Pancreas (tissue), 10 donors: Measurements from ENCODE around the gene KSR1. TPM values are rescaled to one million over a fixed set of nuclear protein-coding genes. Genes with fewer than 3 reads are reported as not detected.
"Not testable (repeated sequence)": the region's sequence is repeated elsewhere in the genome, so short reads cannot be mapped to it uniquely, and the experiment has no call there.

Source experiments
- ATAC-seq, 4 donors: fragments of 200-7000 bp; cut with Tn5 transposase; one replicate each; pipeline versions ENCODE4 v1.8.0 to v1.9.1; 2020; ENCODE audit warnings: mild to moderate bottlenecking in 4 of 4, moderate library complexity in 4 of 4
- DNase-seq, 6 donors: peaks; one replicate each; pipeline ENCODE4 v3.0.0-alpha.2; 2020
- FAIRE-seq: peaks from 2 replicates; lab custom pipeline; 2012; peaks lifted over from hg19 to GRCh38; lab: Jason Lieb, UNC
- H3K27ac ChIP-seq, 4 donors: fragments of 200-600 bp; sonication (generic); 1 replicate in 3 of 4; 2 replicates in 1 of 4; pipeline versions ENCODE4 v1.5.0 to v1.8.0; 2020
- H3K27me3 ChIP-seq, 4 donors: fragments of 200-600 bp; one replicate each; pipeline ENCODE4 v1.8.0; 2021
- H3K36me3 ChIP-seq, 3 donors: fragments of 200-600 bp; sonication (generic) in 1 of 3; one replicate each; pipeline versions ENCODE4 v1.5.0 to v1.8.0; 2020 to 2021
- H3K4me1 ChIP-seq, 3 donors: fragments of 200-600 bp; one replicate each; pipeline ENCODE4 v1.8.0; 2021
- H3K4me3 ChIP-seq, 4 donors: fragments of 200-600 bp; sonication (generic) in 2 of 4; one replicate each; pipeline versions ENCODE4 v1.5.0 to v1.8.0; 2020 to 2021
- H3K9me3 ChIP-seq, 4 donors: fragments of 200-600 bp; one replicate each; pipeline ENCODE4 v1.8.0; 2021
- WGBS, 2 donors: extraction: QIAGEN DNeasy Blood & Tissue Kit; methylation state at CpG; one replicate each; pipeline ENCODE4 v1.1.7; 2013; 5-methylcytosine and 5-hydroxymethylcytosine counted together
- intact Hi-C, 3 donors: fragments of 100-400 bp; cut with DNase I; formaldehyde crosslinking; loops; one replicate each; pipeline versions ENCODE4 v1.11.1 to v1.14.2; 2022
- polyA plus RNA-seq, 2 donors: library from polyadenylated mRNA; stranded (reverse); fragments of 200-250 nt; gene quantifications; one replicate each; pipeline ENCODE4 v1.2.3, GENCODE V29; 2013
- total RNA-seq, 6 donors: library from RNA; stranded (reverse); fragmentation: NEBNext Ultra II Directional in 4 of 6; extraction: Animal tissue kit (Norgen Biotek cat#: 25700) in 4 of 6; gene quantifications; one replicate each; pipeline versions ENCODE4 v1.2.1 to v1.2.4, GENCODE V29; 2021 to 2023
- TF ChIP-seq, protein P1 (sequence below), 4 donors: fragments of 200-600 bp; sonication (generic) in 3 of 4; IDR thresholded peaks; one replicate each; pipeline versions ENCODE4 v1.5.0 to v1.8.0; 2021; ENCODE audit warnings: antibody characterized with exemption in 4 of 4
- donor health status: healthy with polysubstance abuse.
- donor health status: DM: no; HTN: no; CAD: no; lungs with moderate emphysema.
- donor health status: DM: no; HTN: no; CAD: no.
- donor health status: control.
- donor health status: control.
- donor health status: Bipolar disorder and iron deficiency.
- donor health status: DM: yes; HTN: yes; CAD: no.
- donor health status: DM: no; HTN: no; CAD: no.
- donor health status: DM: no; HTN: no; CAD: no.
- donor health status: DM: yes; HTN: yes; CAD: no.

KSR1 gene
- total and polyA plus RNA-seq, 8 donors, result 68.2 to 139 (median 103) TPM

DNA sequence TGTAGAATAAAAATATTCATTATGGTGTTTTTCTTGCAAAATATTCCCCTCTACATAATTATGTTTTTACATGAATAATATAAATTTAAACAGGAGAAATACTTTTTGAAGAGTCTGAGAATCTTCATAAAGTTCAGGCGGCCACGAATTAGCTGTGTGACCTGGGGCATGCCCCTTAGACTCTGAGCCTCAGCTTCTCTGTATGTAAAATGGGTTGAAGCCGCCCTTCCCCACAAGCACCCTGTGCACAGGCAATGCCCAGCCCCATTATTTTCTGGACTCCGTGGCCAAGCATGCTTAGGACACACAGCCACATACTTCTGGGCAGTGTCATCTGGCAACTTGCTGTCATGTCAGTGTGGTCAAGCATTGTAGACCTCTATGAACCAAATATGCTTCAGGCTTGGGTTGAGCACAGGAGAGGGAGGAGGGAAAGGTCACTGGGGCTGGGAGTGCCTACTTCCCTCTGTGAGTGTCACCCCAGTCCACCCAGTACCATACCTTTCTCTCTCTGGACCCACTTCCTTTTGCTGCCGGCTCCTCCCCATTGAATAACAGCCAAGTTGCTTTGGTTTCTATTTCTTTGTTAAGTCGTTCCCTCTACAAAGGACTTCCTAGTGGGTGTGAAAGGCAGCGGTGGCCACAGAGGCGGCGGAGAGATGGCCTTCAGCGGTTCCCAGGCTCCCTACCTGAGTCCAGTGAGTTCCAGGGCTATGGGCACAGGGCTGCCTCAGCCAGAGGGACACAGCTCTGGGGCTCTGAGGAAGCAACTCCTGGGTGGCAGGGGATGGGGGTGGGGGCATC lies 174.6 kb downstream of the KSR1 start, which contains the start of gene LGALS9:
Gene LGALS9 (plus strand): TSS at position 582 of the 804 bp plus-strand sequence. CDS start 78 bp downstream, at position 660.
- peak in 1 of 6 donors; percentile 24 for DNase-seq
- WGBS, 2 donors, result 48 to 60% methylated on average over 10 of the region's 10 CpGs
- Histone ChIP-seq H3K36me3 (peaks cover 0 to 6% (median 5%) of the 10 kb centered on the region in 3 donors), H3K27me3 (no peaks in the 10 kb centered on the region), H3K4me3 (peak within 1 kb of the TSS in 1 of 4 donors; percentile 43), H3K9me3 (no peaks in the 10 kb centered on the region), H3K4me1 (peaks cover 7 to 12% (median 12%) of the 10 kb centered on the region in 3 donors), H3K27ac (peak within 1 kb of the TSS in 3 of 4 donors; percentile 7 to 67 (median 46))
- FAIRE-seq, result no peak
- ATAC-seq, result peak; percentile 16 to 69 (median 56)
- TF ChIP-seq, protein P1, sequence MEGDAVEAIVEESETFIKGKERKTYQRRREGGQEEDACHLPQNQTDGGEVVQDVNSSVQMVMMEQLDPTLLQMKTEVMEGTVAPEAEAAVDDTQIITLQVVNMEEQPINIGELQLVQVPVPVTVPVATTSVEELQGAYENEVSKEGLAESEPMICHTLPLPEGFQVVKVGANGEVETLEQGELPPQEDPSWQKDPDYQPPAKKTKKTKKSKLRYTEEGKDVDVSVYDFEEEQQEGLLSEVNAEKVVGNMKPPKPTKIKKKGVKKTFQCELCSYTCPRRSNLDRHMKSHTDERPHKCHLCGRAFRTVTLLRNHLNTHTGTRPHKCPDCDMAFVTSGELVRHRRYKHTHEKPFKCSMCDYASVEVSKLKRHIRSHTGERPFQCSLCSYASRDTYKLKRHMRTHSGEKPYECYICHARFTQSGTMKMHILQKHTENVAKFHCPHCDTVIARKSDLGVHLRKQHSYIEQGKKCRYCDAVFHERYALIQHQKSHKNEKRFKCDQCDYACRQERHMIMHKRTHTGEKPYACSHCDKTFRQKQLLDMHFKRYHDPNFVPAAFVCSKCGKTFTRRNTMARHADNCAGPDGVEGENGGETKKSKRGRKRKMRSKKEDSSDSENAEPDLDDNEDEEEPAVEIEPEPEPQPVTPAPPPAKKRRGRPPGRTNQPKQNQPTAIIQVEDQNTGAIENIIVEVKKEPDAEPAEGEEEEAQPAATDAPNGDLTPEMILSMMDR (IDR thresholded peaks at IDR 0.05), result no peak
- intact Hi-C loops, result no loop called here

DNA sequence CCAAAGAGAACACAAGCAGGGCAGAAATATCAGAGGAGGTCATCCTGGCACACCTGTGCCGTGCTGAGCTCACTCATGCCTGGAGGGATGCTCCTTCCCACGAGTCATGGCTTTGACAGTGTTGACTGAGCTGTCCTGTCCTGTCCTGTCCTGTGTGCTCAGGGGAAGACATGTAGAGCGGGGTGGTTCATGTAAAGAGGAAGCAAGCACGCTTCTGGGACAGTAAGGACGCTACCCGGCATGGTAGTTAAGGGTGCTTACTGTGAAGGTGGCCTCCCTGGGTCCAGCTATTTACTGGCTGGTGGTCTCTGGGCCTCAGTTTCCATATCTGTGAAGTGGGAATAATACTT lies 175.1 kb downstream of the KSR1 start:
- peak in 2 of 4 donors; percentile 11 to 19 for ATAC-seq
- H3K4me1 ChIP-seq, result peaks cover 7 to 12% (median 12%) of the 10 kb centered on the region in 3 donors
- intact Hi-C loops, result no loop called here

DNA sequence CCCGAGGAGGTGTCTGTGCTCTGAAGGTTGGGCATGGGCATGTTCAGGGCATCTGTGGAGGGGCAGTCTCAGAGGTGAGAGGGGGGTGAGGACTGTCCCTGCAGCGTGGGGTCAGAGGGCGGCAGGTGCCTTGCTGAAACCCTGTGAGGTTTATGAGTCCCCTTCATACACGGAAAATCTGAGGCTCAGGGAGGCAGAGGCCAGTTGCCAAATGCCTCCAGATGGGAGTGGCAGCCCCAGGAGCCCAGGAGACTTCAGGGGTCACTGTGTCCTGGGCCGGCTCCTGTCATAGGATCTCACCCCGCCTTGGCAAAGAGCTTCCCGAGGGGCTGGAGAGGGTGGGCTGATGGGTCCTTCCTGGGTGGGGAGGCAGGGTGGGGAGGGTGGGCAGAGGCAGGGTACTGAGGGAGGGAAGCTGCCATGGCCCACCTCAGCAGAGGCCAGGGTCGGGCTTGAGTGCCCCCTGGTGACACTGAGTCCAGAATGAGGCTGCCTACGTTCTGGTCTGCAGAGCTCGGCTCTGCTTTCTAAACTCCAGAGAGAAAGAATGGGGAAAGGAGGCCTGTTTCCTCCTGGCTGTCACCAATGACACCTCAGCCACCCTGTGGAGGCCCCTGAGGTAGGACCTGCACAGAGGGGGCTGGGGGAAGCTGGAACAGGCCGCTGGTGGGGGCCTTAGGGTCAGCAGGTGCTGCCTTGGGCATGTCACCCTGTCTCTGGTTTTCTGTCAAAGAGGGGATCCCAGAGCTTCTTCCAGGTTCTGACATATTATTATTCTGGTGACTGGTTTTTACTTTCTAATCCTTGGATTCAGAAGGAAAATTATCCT lies 175.9 kb downstream of the KSR1 start:
- Histone ChIP-seq H3K27me3 (no peaks in the 10 kb centered on the region), H3K36me3 (peaks cover 0 to under 1% (median 0%) of the 10 kb centered on the region in 3 donors), H3K27ac (peak overlapping the region in 2 of 4 donors; percentile 46 to 67), H3K4me3 (peak overlapping the region in 1 of 4 donors; percentile 43), H3K4me1 (peaks cover 7 to 12% (median 12%) of the 10 kb centered on the region in 3 donors), H3K9me3 (no peaks in the 10 kb centered on the region)
- WGBS, 2 donors, result 74 to 78% methylated on average over 11 of the region's 11 CpGs
- intact Hi-C loops, result no loop called here
- DNase-seq, result no peak
- no peak for FAIRE-seq
- TF ChIP-seq, protein P1 (IDR thresholded peaks at IDR 0.05), result no peak
- peak in 1 of 4 donors; percentile 1 for ATAC-seq

More for the DNA sequence above, 175.1 kb downstream of the KSR1 start:
- WGBS, 2 donors, result 68 to 80% methylated on average over 6 of the region's 6 CpGs
- Histone ChIP-seq H3K27me3 (no peaks in the 10 kb centered on the region), H3K9me3 (no peaks in the 10 kb centered on the region), H3K4me3 (peak overlapping the region in 1 of 4 donors; percentile 43), H3K27ac (peak overlapping the region in 3 of 4 donors; percentile 7 to 67 (median 46)), H3K36me3 (peaks cover 0 to 5% (median 0%) of the 10 kb centered on the region in 3 donors)
- no peak for FAIRE-seq
- no peak for DNase-seq
- TF ChIP-seq, protein P1 (IDR thresholded peaks at IDR 0.05), result no peak

DNA sequence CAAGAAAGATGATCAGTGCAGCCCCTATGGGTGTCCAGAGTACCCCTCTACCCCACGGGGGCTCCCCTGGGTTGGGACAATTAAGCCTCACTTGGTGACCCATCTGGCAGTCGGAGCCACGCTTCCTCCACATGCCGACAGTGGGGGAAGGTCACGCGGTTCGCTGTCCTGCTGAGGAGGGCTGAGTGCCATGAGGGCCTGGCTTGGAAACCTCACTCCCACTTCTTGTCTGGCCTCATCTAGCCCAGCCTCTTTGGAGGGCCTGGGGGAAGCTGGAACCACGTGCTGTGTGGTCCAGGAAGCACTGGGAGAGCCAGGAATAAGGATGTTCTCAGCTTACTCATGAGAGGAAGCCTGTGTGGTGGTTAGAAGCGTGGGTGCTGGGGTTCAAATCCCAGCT lies 176.5 kb downstream of the KSR1 start:
- H3K4me3 ChIP-seq, intact Hi-C loops, H3K9me3 ChIP-seq, FAIRE-seq, H3K36me3 ChIP-seq, H3K27me3 ChIP-seq: not testable (repeated sequence)
- Histone ChIP-seq H3K27ac (peak overlapping the region in 2 of 4 donors; percentile 46 to 67), H3K4me1 (peaks cover 7 to 12% (median 12%) of the 10 kb centered on the region in 3 donors)
- peak in 4 of 6 donors; percentile 34 to 73 (median 52) for DNase-seq
- 37% methylated on average over 9 of the region's 9 CpGs for WGBS, 2 donors
- peak; percentile 42 to 80 (median 65) for ATAC-seq
